SKM-1 treated with dmso at 0.1 percent for 144 hours (cell line): Measurements from ENCODE around the gene ASCC1.
"Not testable (repeated sequence)": the region's sequence is repeated elsewhere in the genome, so short reads cannot be mapped to it uniquely, and the experiment has no call there.

Experiments used
- DNase-seq: peaks from one replicate; lab custom pipeline; 2025; ENCODE audit not compliant: unreplicated experiment; lab: John Stamatoyannopoulos, UW

The ASCC1 gene

DNA sequence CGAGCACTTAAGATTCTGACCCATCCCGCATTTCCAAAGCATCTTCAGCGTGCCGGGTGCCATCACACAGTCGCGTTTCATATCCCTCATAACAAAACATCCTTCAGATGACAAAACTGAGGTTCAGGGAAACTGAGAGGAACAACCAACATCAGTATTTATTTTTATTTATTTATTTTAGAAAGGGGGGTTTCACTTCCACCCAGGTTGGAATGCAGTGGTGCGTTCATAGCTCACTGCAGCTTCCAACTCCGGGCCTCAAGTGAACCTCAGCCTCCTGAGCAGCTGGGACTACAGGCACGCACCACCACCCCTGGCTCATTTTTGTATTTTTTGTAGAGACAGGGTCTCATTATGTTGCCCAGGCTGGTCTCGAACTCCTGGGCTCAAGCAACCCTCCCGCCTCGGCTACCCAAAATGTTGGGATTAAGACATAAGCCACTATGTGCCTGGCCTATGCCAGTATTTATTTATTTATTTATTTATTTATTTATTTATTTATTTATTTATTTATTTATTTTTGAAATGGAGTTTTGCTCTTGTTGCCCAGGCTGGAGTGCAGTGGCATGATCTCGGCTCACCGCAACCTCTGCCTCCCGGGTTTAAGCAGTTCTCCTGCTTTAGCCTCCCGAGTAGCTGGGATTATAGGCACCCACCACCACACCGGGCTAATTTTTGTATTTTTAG is 33.2 kb upstream of the ASCC1 start:
- DNase-seq = not testable (repeated sequence)

GRCh38 chr10:72248468-72249151 is 32.5 kb upstream of the ASCC1 start:
- peak; percentile 57 for DNase-seq

- DNase-seq = no peak
These were observed 30.0 kb upstream of the ASCC1 start for GRCh38 chr10:72245949-72246525.

DNA sequence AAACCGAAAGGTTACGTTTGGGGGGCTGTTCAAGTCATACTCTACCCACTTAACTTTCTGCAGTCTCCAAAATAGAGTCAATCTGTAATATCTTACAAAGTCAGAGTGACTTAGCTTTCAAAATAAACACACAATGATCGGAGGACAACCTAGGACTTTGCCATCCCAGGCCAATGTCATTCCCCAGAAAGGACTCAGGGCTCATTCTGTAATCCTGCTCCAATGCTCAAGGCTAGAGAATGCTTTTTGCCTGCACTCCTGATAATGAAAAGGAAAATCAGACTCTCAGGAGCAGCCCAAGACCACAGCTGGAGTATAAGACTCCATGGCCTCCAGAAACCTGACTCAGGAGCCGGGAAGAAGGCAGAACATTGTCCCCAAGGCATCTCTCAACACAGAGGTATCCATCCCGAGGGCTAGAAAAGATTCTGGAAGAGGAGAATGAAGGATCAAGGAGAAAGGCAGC is 28.5 kb upstream of the ASCC1 start:
- no peak for DNase-seq

GRCh38 chr10:72243822-72244437 is 27.9 kb upstream of the ASCC1 start:
- no peak for DNase-seq

DNA sequence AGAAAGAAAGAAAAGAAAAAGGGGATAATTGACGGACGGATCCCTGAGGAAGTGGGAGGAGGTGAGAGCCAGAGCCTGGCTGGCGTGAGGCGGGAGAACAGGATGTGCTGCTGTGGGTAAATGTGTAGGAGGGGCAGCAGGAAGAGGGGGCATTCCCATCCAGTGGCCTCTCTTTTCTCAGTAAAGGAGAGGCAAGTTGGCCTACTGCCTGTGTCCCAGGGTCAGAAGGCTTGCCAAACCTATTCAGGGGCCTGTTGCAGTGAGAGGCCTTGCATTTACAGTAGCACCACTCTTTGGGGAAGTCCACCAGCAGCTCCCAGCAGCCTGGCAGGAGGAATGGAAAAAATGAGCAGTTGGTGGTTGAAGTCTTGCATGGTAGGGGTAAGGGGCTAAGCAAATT is 26.6 kb upstream of the ASCC1 start:
- peak; percentile 42 for DNase-seq

DNA sequence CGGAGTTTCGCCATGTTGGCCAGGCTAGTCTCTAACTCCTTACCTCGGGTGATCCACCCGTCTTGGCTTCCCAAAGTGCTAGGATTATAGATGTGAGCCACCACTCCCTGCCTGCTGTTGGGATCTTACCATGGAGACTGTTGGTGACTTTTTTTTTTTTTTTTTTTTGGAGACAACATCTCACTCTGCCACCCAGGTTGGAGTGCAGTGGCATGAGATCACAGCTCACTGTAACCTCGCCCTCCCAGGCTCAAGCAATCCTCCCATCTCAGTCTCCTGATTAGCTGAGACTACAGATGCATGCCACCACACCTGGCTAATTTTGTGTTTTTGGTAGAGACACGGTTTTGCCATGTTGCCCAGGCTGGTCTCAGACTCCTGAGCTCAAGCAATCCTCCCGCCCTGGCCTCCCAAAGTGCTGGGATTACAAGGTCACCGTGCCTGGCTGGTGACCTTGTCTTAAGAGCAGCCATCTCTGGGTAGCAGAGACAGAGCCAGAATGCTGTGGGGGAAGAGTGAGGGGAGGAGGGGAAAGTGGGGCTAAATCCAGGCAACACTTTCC is 25.7 kb upstream of the ASCC1 start:
- DNase-seq = no peak

DNA sequence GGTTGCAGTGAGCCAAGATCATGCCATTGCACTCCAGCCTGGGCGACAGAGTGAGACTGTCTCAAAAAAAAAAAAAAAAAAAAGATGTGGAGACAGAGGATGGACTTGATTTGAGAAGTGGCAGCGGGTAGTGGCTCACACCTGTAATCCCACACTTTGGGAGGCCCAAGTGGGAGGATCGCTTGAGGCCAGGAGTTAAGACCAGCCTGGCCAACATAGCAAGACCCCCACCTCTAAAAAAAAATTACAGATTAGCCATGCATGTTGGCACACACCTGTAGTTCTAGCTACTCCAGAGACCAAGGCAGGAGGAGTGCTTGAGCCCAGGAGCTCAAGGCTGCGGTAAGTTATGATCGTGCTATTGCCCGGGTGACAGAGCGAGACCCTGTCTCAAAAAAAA is 24.3 kb upstream of the ASCC1 start:
- no peak for DNase-seq

- no peak for DNase-seq
These were observed 23.3 kb upstream of the ASCC1 start for GRCh38 chr10:72239409-72239808.

DNA sequence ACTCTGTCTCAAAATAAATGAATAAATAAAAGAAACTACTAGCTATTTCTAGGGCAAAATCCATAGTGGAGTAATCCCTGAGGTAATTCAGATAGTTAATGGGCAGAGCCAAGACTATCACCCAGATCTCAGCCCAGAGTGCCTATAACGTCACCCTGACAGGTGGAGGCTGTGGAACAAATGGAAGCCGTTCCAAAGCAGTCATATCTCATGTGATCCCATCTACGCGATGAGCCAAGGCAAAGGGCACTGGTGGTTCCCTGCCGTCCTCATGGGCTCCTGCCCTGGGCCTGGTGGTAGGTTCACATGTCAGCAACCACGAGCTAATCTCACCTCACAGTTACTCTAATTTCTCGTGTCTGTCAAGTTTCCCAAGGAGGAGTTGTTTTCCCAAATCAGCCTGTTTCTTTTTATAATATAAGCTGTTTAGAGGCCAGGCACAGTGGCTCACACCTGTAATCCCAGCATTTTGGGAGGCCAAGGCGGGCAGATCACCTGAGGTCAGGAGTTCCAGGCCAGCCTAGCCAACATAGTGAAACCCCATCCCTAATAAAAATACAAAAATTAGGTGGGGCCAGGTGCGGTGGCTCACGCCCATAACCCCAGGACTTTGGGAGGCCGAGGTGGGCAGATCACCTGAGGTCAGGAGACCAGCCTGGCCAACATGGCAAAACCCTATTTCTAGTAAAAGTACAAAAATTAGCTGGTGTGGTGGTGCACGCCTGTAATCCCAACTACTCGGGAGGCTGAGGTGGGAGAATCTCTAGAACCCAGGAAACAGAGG is 22.5 kb upstream of the ASCC1 start:
- DNase-seq = no peak

- no peak for DNase-seq
These were observed 19.6 kb upstream of the ASCC1 start for GRCh38 chr10:72235544-72236279.

DNA sequence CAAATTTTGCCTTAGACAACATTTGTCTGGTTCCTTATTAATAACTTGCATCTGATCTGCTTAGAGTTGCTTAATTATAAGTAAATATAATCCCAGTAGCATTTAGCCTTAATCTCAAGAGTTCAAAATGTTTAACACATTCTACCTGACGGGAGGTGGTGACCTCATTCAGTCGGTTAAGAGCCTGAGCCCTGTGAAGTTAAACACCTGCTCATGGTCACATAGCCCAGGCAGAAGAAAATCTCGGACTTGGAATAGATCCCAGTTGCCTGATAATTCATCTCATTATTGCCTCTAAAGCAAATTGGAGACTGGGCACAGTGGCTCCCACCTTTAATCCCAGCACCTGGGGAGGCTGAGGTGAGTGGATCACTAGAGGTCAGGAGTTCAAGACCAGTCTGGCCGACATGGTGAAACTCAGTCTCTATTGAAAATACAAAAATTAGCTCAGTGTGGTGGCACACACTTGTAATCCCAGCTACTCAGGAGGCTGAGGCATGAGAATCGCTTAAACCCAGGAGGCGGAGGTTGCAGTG is 18.6 kb upstream of the ASCC1 start:
- DNase-seq = no peak

- no peak for DNase-seq
These were observed 17.5 kb upstream of the ASCC1 start for GRCh38 chr10:72233621-72234020.

DNA sequence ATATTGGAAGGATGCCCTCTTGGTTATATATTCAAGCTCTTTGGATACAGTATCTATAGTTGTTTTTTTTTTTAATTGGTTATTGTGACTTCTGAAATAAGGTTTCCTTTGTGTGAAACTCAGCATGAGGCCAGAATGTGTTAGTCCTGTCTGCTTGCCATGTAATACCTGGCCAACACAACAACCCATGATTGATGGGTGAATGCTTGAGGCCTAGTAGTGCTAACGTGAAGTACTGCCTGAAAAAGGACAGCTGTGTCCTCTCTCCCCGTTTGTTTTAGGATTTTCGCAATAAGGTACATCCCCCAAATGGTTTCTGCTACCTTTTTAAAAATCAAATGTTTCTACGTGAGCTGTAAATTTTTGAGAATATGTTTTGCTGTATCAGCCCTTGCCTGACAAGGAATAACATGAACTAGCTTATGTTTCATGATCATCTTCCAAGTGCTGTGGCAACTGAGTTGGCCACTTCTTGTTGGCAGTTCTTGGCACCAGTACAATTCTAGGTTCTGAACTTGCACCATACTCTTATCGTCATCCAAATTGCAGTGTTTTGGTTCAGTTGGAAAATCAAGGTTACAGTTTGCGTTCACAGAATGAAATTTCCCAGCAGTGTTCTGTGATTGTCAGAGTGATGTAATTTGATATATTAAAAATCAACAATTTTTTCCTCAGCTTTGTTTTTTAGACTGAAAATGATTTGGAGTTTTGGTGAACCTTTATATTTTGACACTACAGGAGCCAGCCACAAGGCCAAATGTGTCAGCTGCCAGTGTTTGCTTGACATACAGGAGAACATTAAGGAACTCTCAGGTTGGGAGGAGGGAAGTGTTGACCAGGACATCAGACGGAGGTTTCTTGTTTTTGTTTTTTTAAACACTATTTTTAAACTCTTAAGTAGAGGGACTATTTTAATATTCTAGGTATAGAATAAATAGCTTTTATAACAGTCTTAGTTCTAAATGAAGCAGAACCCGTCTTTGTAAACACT is 13.5 kb upstream of the ASCC1 start:
- DNase-seq = no peak

GRCh38 chr10:72228318-72228751 is 12.3 kb upstream of the ASCC1 start:
- no peak for DNase-seq

GRCh38 chr10:72227826-72228225 is 11.8 kb upstream of the ASCC1 start:
- DNase-seq = no peak

DNA sequence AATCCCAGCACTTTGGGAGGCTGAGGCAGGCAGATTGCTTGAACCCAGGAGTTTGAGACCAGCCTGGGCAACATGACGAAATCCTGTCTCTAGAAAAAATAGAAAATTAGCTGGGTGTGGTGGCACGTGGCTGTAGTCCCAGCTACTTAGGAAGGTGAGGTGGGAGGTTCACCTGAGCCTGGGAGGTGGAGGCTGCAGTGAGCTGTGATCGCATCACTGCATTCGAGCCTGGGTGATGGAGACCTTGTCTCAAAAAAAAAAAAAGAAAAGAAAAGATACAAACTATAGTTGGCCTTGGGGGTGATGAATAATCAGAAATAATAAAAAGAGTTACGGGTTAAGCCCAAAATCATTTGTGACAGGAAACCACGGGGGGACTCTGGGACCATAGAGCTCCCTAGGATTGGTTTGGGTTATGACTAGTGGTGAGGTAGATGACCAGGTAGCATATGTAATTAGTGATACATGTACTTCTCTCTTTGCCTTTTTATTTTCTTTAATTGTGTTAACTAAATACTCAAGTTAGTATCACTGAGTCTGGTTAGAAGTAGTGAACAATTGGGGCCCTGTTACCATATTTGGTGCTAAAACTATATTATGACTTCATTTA is 10.4 kb upstream of the ASCC1 start:
- DNase-seq = no peak

DNA sequence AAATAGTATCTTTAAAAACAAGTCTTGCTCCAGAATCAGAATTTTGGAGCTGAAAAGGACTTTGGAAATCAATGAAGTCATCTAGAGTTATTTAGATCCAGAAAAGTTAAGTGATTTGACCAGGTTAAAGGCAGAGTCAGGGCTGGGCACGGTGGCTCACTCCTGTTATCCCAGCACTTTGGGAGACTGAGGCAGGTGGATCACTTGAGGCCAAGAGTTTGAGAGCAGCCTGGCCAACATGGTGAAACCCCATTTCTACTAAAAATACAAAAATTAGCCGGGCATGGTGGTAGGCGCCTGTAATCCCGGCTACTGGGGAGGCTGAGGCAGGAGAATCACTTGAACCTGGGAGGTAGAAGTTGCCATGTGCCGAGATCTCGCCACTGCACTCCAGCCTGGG is 8.1 kb upstream of the ASCC1 start:
- not testable (repeated sequence) for DNase-seq
